GM23338 (cell line): Measurements from ENCODE around the gene TRIM8. TPM values are rescaled to one million over a fixed set of nuclear protein-coding genes. Genes with fewer than 3 reads are reported as not detected.
A peak's percentile ranks its signal among the peaks of the same experiment; 100 is the strongest.
"Not testable (repeated sequence)": the region's sequence is repeated elsewhere in the genome, so short reads cannot be mapped to it uniquely, and the experiment has no call there.

Experiments
- ATAC-seq: fragments of 200-7000 bp; cut with Tn5 transposase; 3 replicates; pipeline ENCODE4 v1.9.1; 2020
- DNase-seq: peaks from one replicate; pipeline ENCODE4 v3.0.0-alpha.2; 2015; ENCODE audit warnings: low spot score
- H2AFZ ChIP-seq: fragments of 200-600 bp; sonication (generic); 2 replicates; pipeline ENCODE4 v1.8.0; 2016; ENCODE audit warnings: antibody characterized with exemption, mild to moderate bottlenecking, moderate library complexity
- H3F3A ChIP-seq: fragments of 200-600 bp; sonication (generic); replicated peaks from 2 replicates; pipeline ENCODE4 v1.8.0; 2017; ENCODE audit warnings: antibody characterized with exemption, mixed run types, low read depth
- H3K27ac ChIP-seq: fragments of 200-600 bp; sonication (generic); 2 replicates; pipeline ENCODE4 v1.6.1; 2016; ENCODE audit warnings: low read depth
- H3K27me3 ChIP-seq: fragments of 200-600 bp; sonication (generic); 2 replicates; pipeline ENCODE4 v1.8.0; 2016; ENCODE audit warnings: mild to moderate bottlenecking, mixed run types, moderate library complexity; ENCODE audit not compliant: insufficient read depth
- H3K36me3 ChIP-seq: fragments of 200-600 bp; sonication (generic); 2 replicates; pipeline ENCODE4 v1.8.0; 2016; ENCODE audit warnings: mild to moderate bottlenecking; ENCODE audit not compliant: insufficient read depth
- H3K4me1 ChIP-seq: fragments of 200-600 bp; sonication (generic); 2 replicates; pipeline ENCODE4 v1.8.0; 2016; ENCODE audit warnings: mild to moderate bottlenecking, moderate library complexity; ENCODE audit not compliant: insufficient read depth
- H3K4me2 ChIP-seq: fragments of 200-600 bp; sonication (generic); 2 replicates; pipeline ENCODE4 v1.7.1; 2017; ENCODE audit warnings: mixed run types
- H3K4me3 ChIP-seq: fragments of 200-600 bp; sonication (generic); 2 replicates; pipeline ENCODE4 v1.6.1; 2016; ENCODE audit warnings: mixed run types
- H3K79me2 ChIP-seq: fragments of 200-600 bp; sonication (generic); replicated peaks from 2 replicates; pipeline ENCODE4 v1.8.0; 2017; ENCODE audit warnings: mild to moderate bottlenecking; ENCODE audit not compliant: insufficient read depth
- H3K9me2 ChIP-seq: fragments of 200-600 bp; sonication (generic); 2 replicates; pipeline ENCODE4 v1.8.0; 2017; ENCODE audit not compliant: insufficient read depth
- H4K20me1 ChIP-seq: fragments of 200-600 bp; sonication (generic); replicated peaks from 2 replicates; pipeline ENCODE4 v1.8.0; 2017; ENCODE audit warnings: mild to moderate bottlenecking; ENCODE audit not compliant: insufficient read depth
- H3K27ac Mint-ChIP-seq: 2 replicates; pipeline ENCODE4 v1.8.0; 2020; ENCODE audit warnings: inconsistent platforms, mild to moderate bottlenecking, moderate library complexity, mixed read lengths
- H3K27me3 Mint-ChIP-seq: 3 replicates; pipeline ENCODE4 v1.8.0; 2022; ENCODE audit warnings: low read depth, mild to moderate bottlenecking, moderate library complexity, mixed read lengths, inconsistent platforms; ENCODE audit not compliant: insufficient read depth, poor library complexity
- H3K36me3 Mint-ChIP-seq: 3 replicates; pipeline ENCODE4 v1.8.0; 2021; ENCODE audit warnings: low read depth, mild to moderate bottlenecking, inconsistent platforms, moderate library complexity, mixed read lengths
- H3K4me1 Mint-ChIP-seq: 3 replicates; pipeline ENCODE4 v1.8.0; 2020; ENCODE audit warnings: mild to moderate bottlenecking, inconsistent platforms, mixed read lengths
- H3K4me3 Mint-ChIP-seq: 3 replicates; pipeline ENCODE4 v1.8.0; 2021; ENCODE audit warnings: moderate library complexity, mild to moderate bottlenecking, inconsistent platforms, mixed read lengths
- H3K9me3 Mint-ChIP-seq: 3 replicates; pipeline ENCODE4 v1.8.0; 2020; ENCODE audit warnings: moderate library complexity, mild to moderate bottlenecking, inconsistent platforms, mixed read lengths
- CREB1 ChIP-seq: fragments of 250-450 bp; sonication (Bioruptor Pico); IDR thresholded peaks from 2 replicates; pipeline ENCODE4 v1.5.0; 2020; ENCODE audit warnings: low read depth, mild to moderate bottlenecking, moderate library complexity
- EZH2phosphoT487 ChIP-seq: fragments of 200-600 bp; sonication (generic); IDR thresholded peaks from one replicate; pipeline ENCODE4 v1.8.1; 2018; ENCODE audit warnings: antibody characterized with exemption; ENCODE audit not compliant: unreplicated experiment
- NANOG ChIP-seq: IDR thresholded peaks from 2 replicates; pipeline ENCODE4 v1.6.1; 2016; ENCODE audit warnings: antibody characterized with exemption, borderline replicate concordance
- POLR2AphosphoS5 ChIP-seq: IDR thresholded peaks from 2 replicates; pipeline ENCODE4 v1.6.1; 2016; ENCODE audit warnings: antibody characterized with exemption, low read depth
- ZNF331 ChIP-seq: fragments of 250-450 bp; sonication (Bioruptor Pico); IDR thresholded peaks from 2 replicates; pipeline ENCODE4 v1.5.0; 2020; ENCODE audit warnings: low read depth, mild to moderate bottlenecking, moderate library complexity
- polyA plus RNA-seq: library from polyadenylated mRNA; unstranded; fragments of >200 nt; fragmentation: Nextera tagmentation; extraction: Ambion mirVana; gene quantifications from 2 replicates; pipeline ENCODE4 v1.2.1, GENCODE V29; 2016
- total RNA-seq: library from RNA; depleted of rRNA; stranded (reverse); fragments of >200 nt; shearing (Covaris generic); gene quantifications from 2 replicates; pipeline ENCODE4 v1.2.3, GENCODE V29; 2014
- TF ChIP-seq, protein P1 (sequence below): fragments of 250-450 bp; sonication (Bioruptor Pico); IDR thresholded peaks from 2 replicates; pipeline ENCODE4 v1.5.0; 2020; ENCODE audit warnings: mild to moderate bottlenecking, moderate library complexity
- TF ChIP-seq, protein P2 (sequence below), 2 experiments: fragments of 200-600 bp in 1 of 2; sonication (generic) in 1 of 2; conservative IDR thresholded peaks; 2 replicates each; pipeline versions ENCODE4 v1.5.1 to v1.6.1; 2016 to 2017; ENCODE audit warnings: antibody characterized with exemption in 2 of 2, low read depth in 2 of 2, mild to moderate bottlenecking in 2 of 2, moderate library complexity in 1 of 2

Gene TRIM8
- total and polyA plus RNA-seq, 2 experiments from 2014 or later, result 15.1 to 36.7 TPM

DNA sequence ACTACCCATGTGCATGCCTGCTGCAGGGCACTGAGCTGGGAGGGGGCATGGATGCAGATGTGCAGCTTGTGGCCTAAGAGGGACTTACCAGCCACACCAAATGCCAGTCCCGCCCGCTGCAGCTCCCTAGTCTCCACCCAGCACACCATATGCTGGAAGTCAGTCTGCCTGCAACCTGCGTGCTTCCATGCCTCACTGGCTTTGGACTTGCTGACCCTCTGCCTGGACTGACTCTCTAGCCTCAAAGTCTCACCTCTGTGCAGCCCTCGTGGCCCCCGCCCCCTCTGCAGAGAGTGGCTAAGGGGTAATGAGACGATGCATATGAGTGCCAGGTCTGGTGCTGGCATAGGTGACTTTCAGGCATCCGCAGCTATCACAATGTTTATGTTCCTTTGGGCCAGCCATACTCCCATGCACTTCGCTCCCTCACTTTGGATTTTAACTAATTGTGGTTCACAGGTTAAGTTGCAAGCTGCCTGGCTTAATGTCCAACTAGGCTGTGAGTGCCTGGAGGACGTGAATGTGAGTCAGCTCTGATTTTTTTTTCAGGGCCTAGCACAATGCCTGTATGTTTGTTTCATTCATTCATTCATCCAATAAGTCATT is 21.7 kb downstream of the TRIM8 start (continued):
- TF ChIP-seq, protein P1, sequence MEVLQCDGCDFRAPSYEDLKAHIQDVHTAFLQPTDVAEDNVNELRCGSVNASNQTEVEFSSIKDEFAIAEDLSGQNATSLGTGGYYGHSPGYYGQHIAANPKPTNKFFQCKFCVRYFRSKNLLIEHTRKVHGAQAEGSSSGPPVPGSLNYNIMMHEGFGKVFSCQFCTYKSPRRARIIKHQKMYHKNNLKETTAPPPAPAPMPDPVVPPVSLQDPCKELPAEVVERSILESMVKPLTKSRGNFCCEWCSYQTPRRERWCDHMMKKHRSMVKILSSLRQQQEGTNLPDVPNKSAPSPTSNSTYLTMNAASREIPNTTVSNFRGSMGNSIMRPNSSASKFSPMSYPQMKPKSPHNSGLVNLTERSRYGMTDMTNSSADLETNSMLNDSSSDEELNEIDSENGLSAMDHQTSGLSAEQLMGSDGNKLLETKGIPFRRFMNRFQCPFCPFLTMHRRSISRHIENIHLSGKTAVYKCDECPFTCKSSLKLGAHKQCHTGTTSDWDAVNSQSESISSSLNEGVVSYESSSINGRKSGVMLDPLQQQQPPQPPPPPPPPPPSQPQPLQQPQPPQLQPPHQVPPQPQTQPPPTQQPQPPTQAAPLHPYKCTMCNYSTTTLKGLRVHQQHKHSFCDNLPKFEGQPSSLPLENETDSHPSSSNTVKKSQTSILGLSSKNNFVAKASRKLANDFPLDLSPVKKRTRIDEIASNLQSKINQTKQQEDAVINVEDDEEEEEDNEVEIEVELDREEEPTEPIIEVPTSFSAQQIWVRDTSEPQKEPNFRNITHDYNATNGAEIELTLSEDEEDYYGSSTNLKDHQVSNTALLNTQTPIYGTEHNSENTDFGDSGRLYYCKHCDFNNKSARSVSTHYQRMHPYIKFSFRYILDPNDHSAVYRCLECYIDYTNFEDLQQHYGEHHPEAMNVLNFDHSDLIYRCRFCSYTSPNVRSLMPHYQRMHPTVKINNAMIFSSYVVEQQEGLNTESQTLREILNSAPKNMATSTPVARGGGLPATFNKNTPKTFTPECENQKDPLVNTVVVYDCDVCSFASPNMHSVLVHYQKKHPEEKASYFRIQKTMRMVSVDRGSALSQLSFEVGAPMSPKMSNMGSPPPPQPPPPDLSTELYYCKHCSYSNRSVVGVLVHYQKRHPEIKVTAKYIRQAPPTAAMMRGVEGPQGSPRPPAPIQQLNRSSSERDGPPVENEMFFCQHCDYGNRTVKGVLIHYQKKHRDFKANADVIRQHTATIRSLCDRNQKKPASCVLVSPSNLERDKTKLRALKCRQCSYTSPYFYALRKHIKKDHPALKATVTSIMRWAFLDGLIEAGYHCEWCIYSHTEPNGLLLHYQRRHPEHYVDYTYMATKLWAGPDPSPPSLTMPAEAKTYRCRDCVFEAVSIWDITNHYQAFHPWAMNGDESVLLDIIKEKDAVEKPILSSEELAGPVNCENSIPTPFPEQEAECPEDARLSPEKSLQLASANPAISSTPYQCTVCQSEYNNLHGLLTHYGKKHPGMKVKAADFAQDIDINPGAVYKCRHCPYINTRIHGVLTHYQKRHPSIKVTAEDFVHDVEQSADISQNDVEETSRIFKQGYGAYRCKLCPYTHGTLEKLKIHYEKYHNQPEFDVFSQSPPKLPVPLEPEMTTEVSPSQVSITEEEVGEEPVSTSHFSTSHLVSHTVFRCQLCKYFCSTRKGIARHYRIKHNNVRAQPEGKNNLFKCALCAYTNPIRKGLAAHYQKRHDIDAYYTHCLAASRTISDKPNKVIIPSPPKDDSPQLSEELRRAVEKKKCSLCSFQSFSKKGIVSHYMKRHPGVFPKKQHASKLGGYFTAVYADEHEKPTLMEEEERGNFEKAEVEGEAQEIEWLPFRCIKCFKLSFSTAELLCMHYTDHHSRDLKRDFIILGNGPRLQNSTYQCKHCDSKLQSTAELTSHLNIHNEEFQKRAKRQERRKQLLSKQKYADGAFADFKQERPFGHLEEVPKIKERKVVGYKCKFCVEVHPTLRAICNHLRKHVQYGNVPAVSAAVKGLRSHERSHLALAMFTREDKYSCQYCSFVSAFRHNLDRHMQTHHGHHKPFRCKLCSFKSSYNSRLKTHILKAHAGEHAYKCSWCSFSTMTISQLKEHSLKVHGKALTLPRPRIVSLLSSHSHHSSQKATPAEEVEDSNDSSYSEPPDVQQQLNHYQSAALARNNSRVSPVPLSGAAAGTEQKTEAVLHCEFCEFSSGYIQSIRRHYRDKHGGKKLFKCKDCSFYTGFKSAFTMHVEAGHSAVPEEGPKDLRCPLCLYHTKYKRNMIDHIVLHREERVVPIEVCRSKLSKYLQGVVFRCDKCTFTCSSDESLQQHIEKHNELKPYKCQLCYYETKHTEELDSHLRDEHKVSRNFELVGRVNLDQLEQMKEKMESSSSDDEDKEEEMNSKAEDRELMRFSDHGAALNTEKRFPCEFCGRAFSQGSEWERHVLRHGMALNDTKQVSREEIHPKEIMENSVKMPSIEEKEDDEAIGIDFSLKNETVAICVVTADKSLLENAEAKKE (CRISPR knock-in tag), result no peak
- no peak for TF ChIP-seq ZNF331 (CRISPR knock-in tag)
- no peak for TF ChIP-seq POLR2AphosphoS5
- TF ChIP-seq, protein P2, sequence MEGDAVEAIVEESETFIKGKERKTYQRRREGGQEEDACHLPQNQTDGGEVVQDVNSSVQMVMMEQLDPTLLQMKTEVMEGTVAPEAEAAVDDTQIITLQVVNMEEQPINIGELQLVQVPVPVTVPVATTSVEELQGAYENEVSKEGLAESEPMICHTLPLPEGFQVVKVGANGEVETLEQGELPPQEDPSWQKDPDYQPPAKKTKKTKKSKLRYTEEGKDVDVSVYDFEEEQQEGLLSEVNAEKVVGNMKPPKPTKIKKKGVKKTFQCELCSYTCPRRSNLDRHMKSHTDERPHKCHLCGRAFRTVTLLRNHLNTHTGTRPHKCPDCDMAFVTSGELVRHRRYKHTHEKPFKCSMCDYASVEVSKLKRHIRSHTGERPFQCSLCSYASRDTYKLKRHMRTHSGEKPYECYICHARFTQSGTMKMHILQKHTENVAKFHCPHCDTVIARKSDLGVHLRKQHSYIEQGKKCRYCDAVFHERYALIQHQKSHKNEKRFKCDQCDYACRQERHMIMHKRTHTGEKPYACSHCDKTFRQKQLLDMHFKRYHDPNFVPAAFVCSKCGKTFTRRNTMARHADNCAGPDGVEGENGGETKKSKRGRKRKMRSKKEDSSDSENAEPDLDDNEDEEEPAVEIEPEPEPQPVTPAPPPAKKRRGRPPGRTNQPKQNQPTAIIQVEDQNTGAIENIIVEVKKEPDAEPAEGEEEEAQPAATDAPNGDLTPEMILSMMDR (conservative IDR thresholded peaks at IDR 0.05; ENCODE audit: low read depth in 2 of 2), result no peak
- TF ChIP-seq NANOG, result no peak
- no peak for TF ChIP-seq EZH2phosphoT487
- TF ChIP-seq CREB1 (CRISPR knock-in tag), result no peak

DNA sequence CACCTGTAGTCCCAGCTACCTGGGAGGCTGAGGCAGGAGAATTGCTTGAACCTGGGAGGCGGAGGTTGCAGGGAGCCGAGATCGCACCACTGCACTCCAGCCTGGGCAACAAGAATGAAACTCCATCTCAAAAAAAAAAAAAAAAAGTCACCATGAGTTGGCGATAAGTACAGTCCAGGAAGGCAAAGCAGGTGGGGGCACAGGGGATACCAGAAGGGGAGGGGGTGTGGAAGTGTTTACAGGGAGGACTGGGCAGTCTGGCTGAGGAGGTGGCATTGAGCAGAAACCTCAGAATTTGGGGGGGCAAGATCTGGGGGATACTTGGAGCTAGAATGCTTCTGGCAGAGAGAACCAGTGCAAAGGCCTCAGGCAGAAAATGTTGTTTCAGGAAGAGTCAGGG is 23.1 kb downstream of the TRIM8 start:
- peaks cover 20% of the 10 kb centered on the region for H3K4me1 ChIP-seq
- H3K27me3 Mint-ChIP-seq, result peaks cover 10% of the 10 kb centered on the region
- DNase-seq, H3K9me2 ChIP-seq, ATAC-seq, H2AFZ ChIP-seq, H3K36me3 ChIP-seq, H3F3A ChIP-seq, H3K36me3 Mint-ChIP-seq, H3K79me2 ChIP-seq, H4K20me1 ChIP-seq, H3K9me3 Mint-ChIP-seq, H3K4me3 Mint-ChIP-seq, H3K27ac ChIP-seq, H3K4me3 ChIP-seq, H3K4me2 ChIP-seq, H3K27me3 ChIP-seq: not testable (repeated sequence)
- 0 out of 2 replicates have a peak overlapping the region, but pooled peaks have one; percentile 32 for H3K27ac Mint-ChIP-seq
- peaks cover 27% of the 10 kb centered on the region for H3K4me1 Mint-ChIP-seq
